OCI-LY3 (cell line): ENCODE measurements around the gene PPP1R17.

Experiments used
- CTCF ChIP-seq: fragments of 200-600, 300-600 bp; sonication (generic); IDR thresholded peaks from 2 replicates; pipeline ENCODE4 v1.5.1; 2014; ENCODE audit warnings: antibody characterized with exemption, low read length, low read depth
- EZH2phosphoT487 ChIP-seq: fragments of 200-600 bp; shearing (Covaris generic); IDR thresholded peaks from 2 replicates; pipeline ENCODE4 v1.6.1; 2018; ENCODE audit warnings: antibody characterized with exemption, mixed run types, low read depth

- TF ChIP-seq CTCF (no peak), EZH2phosphoT487 (no peak)
Measured at GRCh38 chr7:31751726-31752125, 64.7 kb downstream of the PPP1R17 start.
